Measurements from ENCODE around the gene EXPH5. TPM values are rescaled to one million over a fixed set of nuclear protein-coding genes. Genes with fewer than 3 reads are reported as not detected.
A peak's percentile ranks its signal among the peaks of the same experiment; 100 is the strongest.

The EXPH5 gene
- total and polyA plus RNA-seq, 9 of the 15 experiments (the other 6 are each of a cell fraction or from before 2014, with no cell fraction given): 1.3 to 8.5 (median 4.8) TPM

DNA sequence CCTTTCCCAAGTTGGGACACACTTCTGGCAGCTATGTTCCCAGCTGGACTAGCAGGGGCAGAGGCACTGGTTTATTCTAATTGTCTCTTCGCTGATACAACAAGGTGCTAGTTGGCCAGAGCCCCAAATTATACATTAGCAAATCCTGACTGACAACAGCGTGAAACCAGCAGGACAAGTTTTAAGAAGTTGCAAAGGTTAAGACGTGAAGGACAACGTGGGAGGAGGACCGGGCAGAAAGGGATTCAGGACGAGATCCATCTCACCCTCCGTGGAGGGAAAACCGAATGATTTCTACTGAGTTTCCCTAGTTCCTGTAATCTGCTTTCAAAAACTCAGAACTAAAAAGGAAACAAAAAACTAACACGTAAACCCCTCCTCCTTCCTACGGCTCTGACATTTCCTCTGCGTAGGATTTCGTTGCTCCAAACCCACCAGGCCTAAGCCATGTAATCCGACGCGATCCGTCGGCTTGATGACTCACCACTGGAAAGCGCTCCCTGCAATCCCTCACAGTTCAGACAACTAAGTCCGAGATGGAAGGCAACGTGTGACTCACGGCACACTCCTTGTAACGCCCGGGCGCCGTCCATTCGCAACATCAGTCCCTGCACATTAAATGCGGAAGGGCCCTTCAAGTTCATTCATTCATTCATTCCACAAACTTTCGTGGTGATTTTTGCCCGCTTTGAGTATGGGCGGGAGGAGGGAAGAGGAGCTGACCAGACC is 96.1 kb downstream of the EXPH5 start (continued):
- TF ChIP-seq, protein P1, sequence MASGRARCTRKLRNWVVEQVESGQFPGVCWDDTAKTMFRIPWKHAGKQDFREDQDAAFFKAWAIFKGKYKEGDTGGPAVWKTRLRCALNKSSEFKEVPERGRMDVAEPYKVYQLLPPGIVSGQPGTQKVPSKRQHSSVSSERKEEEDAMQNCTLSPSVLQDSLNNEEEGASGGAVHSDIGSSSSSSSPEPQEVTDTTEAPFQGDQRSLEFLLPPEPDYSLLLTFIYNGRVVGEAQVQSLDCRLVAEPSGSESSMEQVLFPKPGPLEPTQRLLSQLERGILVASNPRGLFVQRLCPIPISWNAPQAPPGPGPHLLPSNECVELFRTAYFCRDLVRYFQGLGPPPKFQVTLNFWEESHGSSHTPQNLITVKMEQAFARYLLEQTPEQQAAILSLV (tag; IDR thresholded peaks at IDR 0.05): no peak
- peak; percentile 88; the same call in 1 of the 2 replicates for TF ChIP-seq NBN (IDR thresholded peaks at IDR 0.05; ENCODE audit: low read depth)
- TF ChIP-seq CBX1 (IDR thresholded peaks at IDR 0.05; ENCODE audit: low read depth): 0 out of 2 replicates have a peak, but pooled peaks have one; percentile 7
- no peak for TF ChIP-seq GATAD2A (IDR thresholded peaks at IDR 0.05)
- TF ChIP-seq EGR1 (conservative IDR thresholded peaks at IDR 0.05): peak; percentile 52
- no peak for TF ChIP-seq ZZZ3 (IDR thresholded peaks at IDR 0.05)
- TF ChIP-seq, protein P2, sequence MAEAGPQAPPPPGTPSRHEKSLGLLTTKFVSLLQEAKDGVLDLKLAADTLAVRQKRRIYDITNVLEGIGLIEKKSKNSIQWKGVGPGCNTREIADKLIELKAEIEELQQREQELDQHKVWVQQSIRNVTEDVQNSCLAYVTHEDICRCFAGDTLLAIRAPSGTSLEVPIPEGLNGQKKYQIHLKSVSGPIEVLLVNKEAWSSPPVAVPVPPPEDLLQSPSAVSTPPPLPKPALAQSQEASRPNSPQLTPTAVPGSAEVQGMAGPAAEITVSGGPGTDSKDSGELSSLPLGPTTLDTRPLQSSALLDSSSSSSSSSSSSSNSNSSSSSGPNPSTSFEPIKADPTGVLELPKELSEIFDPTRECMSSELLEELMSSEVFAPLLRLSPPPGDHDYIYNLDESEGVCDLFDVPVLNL (CRISPR knock-in tag; IDR thresholded peaks at IDR 0.05; ENCODE audit: low read depth): no peak
- no peak for TF ChIP-seq ZNF79 (CRISPR knock-in tag; IDR thresholded peaks at IDR 0.05; ENCODE audit: low read depth)
- peak; percentile 54 for TF ChIP-seq RBM39 (optimal IDR thresholded peaks at IDR 0.05; ENCODE audit: low read depth, low read length)
- TF ChIP-seq PURB (CRISPR knock-in tag; IDR thresholded peaks at IDR 0.05; ENCODE audit: low read depth): no peak
- peak; percentile 65 for TF ChIP-seq CXXC5 (CRISPR knock-in tag; IDR thresholded peaks at IDR 0.05)
- no peak for TF ChIP-seq ESRRB (CRISPR knock-in tag; IDR thresholded peaks at IDR 0.05; ENCODE audit: borderline replicate concordance)
- TF ChIP-seq ELF1 (tag; IDR thresholded peaks at IDR 0.05): peak; percentile 72; the same call in 1 of the 2 replicates
- TF ChIP-seq XRCC5 (IDR thresholded peaks at IDR 0.05; ENCODE audit: low read depth, low read length): no peak; the same call in 1 of the 2 replicates
- peak; percentile 77 for TF ChIP-seq FOS (IDR thresholded peaks at IDR 0.05; ENCODE audit: extremely low read depth, insufficient read length)
- TF ChIP-seq KAT7 (CRISPR knock-in tag; IDR thresholded peaks at IDR 0.05; ENCODE audit: borderline replicate concordance): no peak
- TF ChIP-seq ZNF217 (CRISPR knock-in tag; IDR thresholded peaks at IDR 0.05): no peak
- TF ChIP-seq TAF7 (tag; IDR thresholded peaks at IDR 0.05): peak; percentile 28; the same call in 1 of the 2 replicates
- TF ChIP-seq ZNF197 (CRISPR knock-in tag; IDR thresholded peaks at IDR 0.05; ENCODE audit: low read depth): no peak
- TF ChIP-seq, protein P3, sequence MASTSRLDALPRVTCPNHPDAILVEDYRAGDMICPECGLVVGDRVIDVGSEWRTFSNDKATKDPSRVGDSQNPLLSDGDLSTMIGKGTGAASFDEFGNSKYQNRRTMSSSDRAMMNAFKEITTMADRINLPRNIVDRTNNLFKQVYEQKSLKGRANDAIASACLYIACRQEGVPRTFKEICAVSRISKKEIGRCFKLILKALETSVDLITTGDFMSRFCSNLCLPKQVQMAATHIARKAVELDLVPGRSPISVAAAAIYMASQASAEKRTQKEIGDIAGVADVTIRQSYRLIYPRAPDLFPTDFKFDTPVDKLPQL (IDR thresholded peaks at IDR 0.05; ENCODE audit: extremely low read depth, insufficient read length): peak; percentile 28
- TF ChIP-seq ZNF12 (CRISPR knock-in tag; IDR thresholded peaks at IDR 0.05): peak; percentile 83; the same call in 1 of the 2 replicates
- peak; percentile 77 for TF ChIP-seq MYC (IDR thresholded peaks at IDR 0.05; ENCODE audit: low read depth, low read length)
- TF ChIP-seq MYC (CRISPR knock-in tag; IDR thresholded peaks at IDR 0.05; ENCODE audit: borderline replicate concordance, low read depth): no peak
- no peak for TF ChIP-seq DMBX1 (CRISPR knock-in tag; IDR thresholded peaks at IDR 0.05; ENCODE audit: borderline replicate concordance)
- peak in 1 of 2 experiments; percentile 79; a peak in 2 of 4 replicates for TF ChIP-seq HDAC1 (IDR thresholded peaks at IDR 0.05)
- no peak for TF ChIP-seq ZNF507 (tag; conservative IDR thresholded peaks at IDR 0.05)
